Liver (tissue), 9 donors: Measurements from ENCODE around the gene CSHL1. TPM values are rescaled to one million over a fixed set of nuclear protein-coding genes. Genes with fewer than 3 reads are reported as not detected.

Experiments used
- DNase-seq: peaks from one replicate; pipeline ENCODE4 v3.0.0-alpha.2; 2017; ENCODE audit warnings: low spot score
- H3K27ac ChIP-seq, 2 donors: one replicate each; pipeline ENCODE4 v1.7.0; 2013; ENCODE audit warnings: inconsistent platforms in 2 of 2, low read length in 2 of 2, control low read depth in 1 of 2, low read depth in 1 of 2, mild to moderate bottlenecking in 1 of 2
- H3K27me3 ChIP-seq, 4 donors: one replicate each; pipeline versions ENCODE4 v1.6.1 to v1.7.0; 2013; ENCODE audit warnings: low read length in 3 of 4, inconsistent platforms in 1 of 4, mild to moderate bottlenecking in 1 of 4, moderate library complexity in 1 of 4; ENCODE audit not compliant: control insufficient read depth in 4 of 4, insufficient read depth in 4 of 4
- H3K36me3 ChIP-seq, 4 donors: one replicate each; pipeline versions ENCODE4 v1.6.1 to v1.7.0; 2013; ENCODE audit warnings: low read length in 3 of 4, mild to moderate bottlenecking in 3 of 4, low read depth in 1 of 4, moderate library complexity in 1 of 4; ENCODE audit not compliant: control insufficient read depth in 4 of 4, insufficient read depth in 3 of 4
- H3K4me1 ChIP-seq, 4 donors: one replicate each; pipeline versions ENCODE4 v1.6.1 to v1.7.0; 2013; ENCODE audit warnings: low read length in 3 of 4, mild to moderate bottlenecking in 3 of 4, moderate library complexity in 1 of 4; ENCODE audit not compliant: control insufficient read depth in 4 of 4, insufficient read depth in 4 of 4
- H3K4me3 ChIP-seq, 3 donors: one replicate each; pipeline versions ENCODE4 v1.6.1 to v1.7.0; 2013; ENCODE audit warnings: low read length in 3 of 3, control low read depth in 1 of 3, low read depth in 1 of 3, mild to moderate bottlenecking in 1 of 3
- H3K9ac ChIP-seq, 2 donors: one replicate each; pipeline ENCODE4 v1.7.0; 2013; ENCODE audit warnings: low read length in 2 of 2, mild to moderate bottlenecking in 2 of 2, moderate library complexity in 2 of 2, control low read depth in 1 of 2, low read depth in 1 of 2
- H3K9me3 ChIP-seq, 4 donors: one replicate each; pipeline versions ENCODE4 v1.6.1 to v1.7.0; 2013; ENCODE audit warnings: low read length in 3 of 4; ENCODE audit not compliant: control insufficient read depth in 4 of 4
- ATF3 ChIP-seq: IDR thresholded peaks from 2 replicates; pipeline ENCODE4 v1.6.1; 2016; ENCODE audit warnings: antibody characterized with exemption
- CTCF ChIP-seq: fragments of 150-350 bp; IDR thresholded peaks from 2 replicates; pipeline ENCODE4 v1.5.1; 2017; ENCODE audit warnings: improper control_type of control experiment, low read depth, low read length; ENCODE audit not compliant: missing input control
- EGR1 ChIP-seq, 2 donors: IDR thresholded peaks; 2 replicates each; pipeline ENCODE4 v1.6.1; 2016 to 2018; ENCODE audit warnings: antibody characterized with exemption in 2 of 2, low read depth in 2 of 2
- FOXA1 ChIP-seq: IDR thresholded peaks from 2 replicates; pipeline ENCODE4 v1.6.1; 2016; ENCODE audit warnings: antibody characterized with exemption
- FOXA2 ChIP-seq: IDR thresholded peaks from 2 replicates; pipeline ENCODE4 v1.6.1; 2016; ENCODE audit warnings: antibody characterized with exemption
- HNF4A ChIP-seq, 2 donors: conservative IDR thresholded peaks; 2 replicates each; pipeline ENCODE4 v1.6.1; 2016; ENCODE audit warnings: antibody characterized with exemption in 2 of 2, mild to moderate bottlenecking in 2 of 2
- HNF4G ChIP-seq: IDR thresholded peaks from 2 replicates; pipeline ENCODE4 v1.6.1; 2016; ENCODE audit warnings: antibody characterized with exemption
- JUND ChIP-seq, 2 donors: IDR thresholded peaks; 2 replicates each; pipeline ENCODE4 v1.6.1; 2016; ENCODE audit warnings: antibody characterized with exemption in 2 of 2
- MAX ChIP-seq: IDR thresholded peaks from 2 replicates; pipeline ENCODE4 v1.6.1; 2016; ENCODE audit warnings: antibody characterized with exemption
- NR2F2 ChIP-seq: IDR thresholded peaks from 2 replicates; pipeline ENCODE4 v1.6.1; 2016; ENCODE audit warnings: antibody characterized with exemption
- REST ChIP-seq: IDR thresholded peaks from 2 replicates; pipeline ENCODE4 v1.6.1; 2016; ENCODE audit warnings: antibody characterized with exemption, mild to moderate bottlenecking
- RXRA ChIP-seq, 2 donors: IDR thresholded peaks; 2 replicates each; pipeline ENCODE4 v1.6.1; 2017 to 2018; ENCODE audit warnings: antibody characterized with exemption in 2 of 2, mild to moderate bottlenecking in 1 of 2
- TAF1 ChIP-seq: conservative IDR thresholded peaks from 2 replicates; pipeline ENCODE4 v1.6.1; 2016; ENCODE audit warnings: antibody characterized with exemption, mild to moderate bottlenecking
- YY1 ChIP-seq: IDR thresholded peaks from 2 replicates; pipeline ENCODE4 v1.6.1; 2016; ENCODE audit warnings: antibody characterized with exemption, mild to moderate bottlenecking
- ZBTB33 ChIP-seq: IDR thresholded peaks from 2 replicates; pipeline ENCODE4 v1.6.1; 2016; ENCODE audit warnings: antibody characterized with exemption
- WGBS: extraction: QIAGEN DNeasy Blood & Tissue Kit; methylation state at CpG from one replicate; pipeline ENCODE4 v1.1.7; 2013; 5-methylcytosine and 5-hydroxymethylcytosine counted together
- polyA plus RNA-seq, 2 donors: library from polyadenylated mRNA; stranded (reverse) in 1 of 2; unstranded in 1 of 2; fragments of 200-250 nt in 1 of 2; fragments of >200 nt in 1 of 2; fragmentation: Nextera tagmentation in 1 of 2; extraction: Ambion mirVana in 1 of 2; gene quantifications; one replicate each; pipeline versions ENCODE4 v1.2.1 to v1.2.3, GENCODE V29; 2013 to 2015
- total RNA-seq, 2 donors: library from RNA; depleted of rRNA; stranded (reverse); fragments of >200 nt; gene quantifications; one replicate each; pipeline ENCODE4 v1.2.3, GENCODE V29; 2014
- donor health status: healthy.
- donor health status: healthy.
- donor health status: healthy.
- donor health status: healthy.
- donor health status: healthy.

CSHL1 gene
- total and polyA plus RNA-seq, 4 donors = not detected

GRCh38 chr17:63960430-63960829, 49.4 kb upstream of the CSHL1 start:
- DNase-seq = no peak
- no peaks in the 10 kb centered on the region for H3K9me3 ChIP-seq
- TF ChIP-seq JUND (IDR thresholded peaks at IDR 0.05) = no peak
- no peak for TF ChIP-seq YY1
- no peak for TF ChIP-seq REST
- TF ChIP-seq ZBTB33 = no peak
- no peak for TF ChIP-seq RXRA (IDR thresholded peaks at IDR 0.05)
- no peak for TF ChIP-seq EGR1 (IDR thresholded peaks at IDR 0.05; ENCODE audit: low read depth in 2 of 2)
- no peak for TF ChIP-seq FOXA2
- no peak for TF ChIP-seq MAX
- TF ChIP-seq HNF4A (conservative IDR thresholded peaks at IDR 0.05) = no peak
- TF ChIP-seq ATF3 = no peak
- TF ChIP-seq CTCF = no peak
- 86% methylated on average over 7 of the region's 7 CpGs for WGBS
- H3K9ac ChIP-seq = no peak overlapping the region
- H3K4me3 ChIP-seq = no peak overlapping the region
- H3K36me3 ChIP-seq = no peaks in the 10 kb centered on the region
- no peaks in the 10 kb centered on the region for H3K27me3 ChIP-seq
- H3K4me1 ChIP-seq = peaks cover 2 to 5% (median 4%) of the 10 kb centered on the region in 4 donors
- H3K27ac ChIP-seq = no peak overlapping the region

GRCh38 chr17:63960006-63960405, 48.9 kb upstream of the CSHL1 start:
- TF ChIP-seq NR2F2 (no peak), RXRA (IDR thresholded peaks at IDR 0.05) (no peak), ZBTB33 (no peak), TAF1 (no peak), JUND (IDR thresholded peaks at IDR 0.05) (no peak), FOXA1 (no peak), MAX (no peak), REST (no peak), YY1 (no peak), ATF3 (no peak), HNF4G (no peak)
- no peaks in the 10 kb centered on the region for H3K27me3 ChIP-seq
- no peaks in the 10 kb centered on the region for H3K36me3 ChIP-seq
- H3K9ac ChIP-seq = no peak overlapping the region
- no peak overlapping the region for H3K27ac ChIP-seq
- no peaks in the 10 kb centered on the region for H3K9me3 ChIP-seq
- 85% methylated on average over 9 of the region's 9 CpGs for WGBS
- no peak overlapping the region for H3K4me3 ChIP-seq
- no peak for DNase-seq
- H3K4me1 ChIP-seq = peaks cover 2 to 5% (median 4%) of the 10 kb centered on the region in 4 donors
